PC-3 (cell line): Measurements from ENCODE around the gene KDM4B. TPM values are rescaled to one million over a fixed set of nuclear protein-coding genes. Genes with fewer than 3 reads are reported as not detected.

Experiments used
- ATAC-seq: fragments of 200-7000 bp; cut with Tn5 transposase; 2 replicates; pipeline ENCODE4 v1.9.1; 2020; ENCODE audit warnings: mild to moderate bottlenecking, moderate library complexity
- BruUV-seq: library from RNA; stranded (reverse); fragments of 400-500 nt; replicated peaks from 2 replicates; lab custom pipeline; 2021; lab: Mats Ljungman, UMichigan
- CTCF ChIA-PET: fragments of 300-600 bp; sonication (Branson Sonifier 250); formaldehyde crosslinking; loops from one replicate; lab custom pipeline; 2022; ENCODE audit warnings: antibody characterized with exemption; lab: Charles Lee
- POLR2A ChIA-PET: fragments of 300-600 bp; sonication (Branson Sonifier 250); formaldehyde crosslinking; loops from one replicate; lab custom pipeline; 2022; ENCODE audit warnings: antibody characterized with exemption; ENCODE audit not compliant: unreplicated experiment; lab: Charles Lee
- DNase-seq: peaks from one replicate; pipeline ENCODE4 v3.0.0-alpha.2; 2015
- H2AFZ ChIP-seq: fragments of 300-600 bp; sonication (generic); 2 replicates; pipeline ENCODE4 v1.6.0; 2016; ENCODE audit warnings: antibody characterized with exemption, low read length
- H3F3A ChIP-seq: fragments of 300-600 bp; sonication (generic); one replicate; pipeline ENCODE4 v1.6.0; 2017; ENCODE audit warnings: antibody characterized with exemption, low read length, control low read depth, mild to moderate bottlenecking; ENCODE audit not compliant: unreplicated experiment
- H3K27ac ChIP-seq: fragments of 300-600 bp; sonication (generic); 2 replicates; pipeline ENCODE4 v1.5.1; 2016; ENCODE audit warnings: mild to moderate bottlenecking, low read length
- H3K27me3 ChIP-seq: fragments of 300-600 bp; sonication (generic); 2 replicates; pipeline ENCODE4 v1.6.1; 2016; ENCODE audit warnings: low read length, mixed read lengths
- H3K36me3 ChIP-seq: fragments of 300-600 bp; sonication (generic); 2 replicates; pipeline ENCODE4 v1.6.1; 2016; ENCODE audit warnings: low read depth, mixed run types, low read length, mixed read lengths
- H3K4me1 ChIP-seq: fragments of 300-600 bp; sonication (generic); 2 replicates; pipeline ENCODE4 v1.5.1; 2016; ENCODE audit warnings: low read length; ENCODE audit not compliant: insufficient read depth
- H3K4me2 ChIP-seq: fragments of 300-600 bp; sonication (generic); 2 replicates; pipeline ENCODE4 v1.6.0; 2016; ENCODE audit warnings: low read length
- H3K4me3 ChIP-seq: fragments of 300-600 bp; sonication (generic); 2 replicates; pipeline ENCODE4 v1.5.1; 2016; ENCODE audit warnings: mild to moderate bottlenecking, low read length, mixed read lengths
- H3K79me2 ChIP-seq: fragments of 300-600 bp; sonication (generic); 2 replicates; pipeline ENCODE4 v1.6.1; 2017; ENCODE audit warnings: low read length, mixed read lengths
- H3K9ac ChIP-seq: fragments of 300-600 bp; sonication (generic); 2 replicates; pipeline ENCODE4 v1.6.0; 2016; ENCODE audit warnings: mild to moderate bottlenecking, low read length
- H3K9me2 ChIP-seq: fragments of 300-600 bp; sonication (generic); replicated peaks from 2 replicates; pipeline ENCODE4 v1.6.1; 2016; ENCODE audit warnings: mixed run types, low read length, mixed read lengths
- H3K9me3 ChIP-seq: fragments of 300-600 bp; sonication (generic); 2 replicates; pipeline ENCODE4 v1.6.1; 2016; ENCODE audit warnings: low read length, mixed read lengths
- H4K20me1 ChIP-seq: fragments of 300-600 bp; sonication (generic); 2 replicates; pipeline ENCODE4 v1.6.1; 2016; ENCODE audit warnings: low read length, mixed read lengths
- CTCF ChIP-seq: fragments of 300-600 bp; sonication (generic); conservative IDR thresholded peaks from 2 replicates; pipeline ENCODE4 v1.5.1; 2017; ENCODE audit warnings: antibody characterized with exemption, low read depth, mild to moderate bottlenecking, low read length
- EZH2 ChIP-seq: fragments of 300-600 bp; sonication (generic); IDR thresholded peaks from one replicate; pipeline ENCODE4 v1.6.1; 2017; ENCODE audit warnings: antibody characterized with exemption, mild to moderate bottlenecking, low read length; ENCODE audit not compliant: unreplicated experiment
- EZH2phosphoT487 ChIP-seq: fragments of 300-600 bp; sonication (generic); IDR thresholded peaks from 2 replicates; pipeline ENCODE4 v1.6.1; 2018; ENCODE audit warnings: mild to moderate bottlenecking, antibody characterized with exemption, low read length, borderline replicate concordance
- intact Hi-C: fragments of 100-400 bp; cut with micrococcal nuclease; formaldehyde crosslinking; loops from 2 replicates; pipeline ENCODE4 v1.9.0; 2023
- total RNA-seq: library from RNA; depleted of rRNA; stranded (reverse); fragments of >200 nt; gene quantifications from 2 replicates; pipeline ENCODE4 v1.2.3, GENCODE V29; 2014

The KDM4B gene
- total RNA-seq, 1 experiment from 2014 or later = 19.8 TPM

GRCh38 chr19:5147074-5147977 lies 178.4 kb downstream of the KDM4B start:
- no peak overlapping the region for H3K9ac ChIP-seq
- intact Hi-C loops = no loop called here

DNA sequence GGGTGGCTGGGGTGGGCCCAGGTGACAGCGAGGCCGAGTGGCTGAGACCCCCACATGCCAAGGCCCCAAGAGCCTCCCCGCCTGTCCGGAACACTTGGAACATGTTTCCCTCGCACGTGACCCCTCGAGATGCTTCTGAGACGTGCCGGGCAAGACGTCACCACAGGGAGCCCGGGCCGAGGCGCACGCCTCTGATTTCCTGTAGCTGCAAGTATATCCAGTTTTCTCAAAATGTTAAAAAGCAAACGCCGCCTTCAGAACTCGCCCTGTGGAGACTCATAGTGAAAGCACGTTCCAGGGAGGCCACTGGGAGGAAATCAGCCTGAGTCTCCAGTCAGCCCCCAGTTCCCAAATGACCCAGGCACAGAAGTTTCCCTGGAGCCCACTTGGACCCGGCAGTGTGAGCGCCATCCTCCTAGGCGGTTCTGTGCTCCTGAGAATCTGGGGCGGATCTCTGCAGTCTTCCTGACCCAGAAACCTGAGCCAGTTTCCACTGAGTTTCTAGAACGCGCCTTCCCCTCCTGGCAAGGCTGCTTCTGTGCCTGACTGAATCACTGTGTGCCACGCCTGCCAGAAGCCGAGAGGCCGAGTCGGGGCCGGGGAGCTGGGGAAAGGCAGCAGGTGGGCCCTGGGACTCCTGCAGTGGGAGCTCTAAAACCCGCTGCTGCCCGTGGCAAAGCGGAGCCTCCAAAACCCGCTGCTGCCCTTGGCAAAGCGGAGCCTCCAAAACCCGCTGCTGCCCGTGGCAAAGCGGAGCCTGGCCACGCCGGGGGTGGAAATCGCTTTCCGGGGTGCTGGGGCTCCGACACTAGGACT lies 179.3 kb downstream of the KDM4B start:
- ATAC-seq = no peak

More at GRCh38 chr19:5147074-5147977, 178.4 kb downstream of the KDM4B start:
- ATAC-seq (no peak), DNase-seq (no peak)
- Histone ChIP-seq H3K9me2 (no peaks in the 10 kb centered on the region), H3K27ac (no peak overlapping the region), H3K79me2 (no peaks in the 10 kb centered on the region), H3K4me2 (no peak overlapping the region), H3K4me1 (no peaks in the 10 kb centered on the region), H3K4me3 (no peak overlapping the region), H3F3A (no peaks in the 10 kb centered on the region), H3K36me3 (0 out of 2 replicates have a peak, but pooled peaks cover 3% of the 10 kb centered on the region), H4K20me1 (no peaks in the 10 kb centered on the region), H3K27me3 (no peaks in the 10 kb centered on the region), H2AFZ (no peak overlapping the region), H3K9me3 (no peaks in the 10 kb centered on the region)
- ChIA-PET CTCF (no interaction called here), POLR2A (no interaction called here)
- no TSS peak for BruUV-seq
- no peak for TF ChIP-seq EZH2phosphoT487
- TF ChIP-seq CTCF = no peak
- no peak for TF ChIP-seq EZH2

More for the DNA sequence above, 179.3 kb downstream of the KDM4B start:
- H3K27ac ChIP-seq = no peak overlapping the region
- no peaks in the 10 kb centered on the region for H3K9me2 ChIP-seq
- no peak overlapping the region for H3K4me2 ChIP-seq
- CTCF ChIA-PET = no interaction called here
- no peak overlapping the region for H2AFZ ChIP-seq
- H3K9ac ChIP-seq = no peak overlapping the region
- no peaks in the 10 kb centered on the region for H4K20me1 ChIP-seq
- no TSS peak for BruUV-seq
- no peaks in the 10 kb centered on the region for H3F3A ChIP-seq
- POLR2A ChIA-PET = no interaction called here
- no peaks in the 10 kb centered on the region for H3K27me3 ChIP-seq
- intact Hi-C loops = no loop called here
- TF ChIP-seq EZH2 = no peak
- TF ChIP-seq EZH2phosphoT487 = no peak
- no peak for TF ChIP-seq CTCF
- H3K4me1 ChIP-seq = no peaks in the 10 kb centered on the region
- no peaks in the 10 kb centered on the region for H3K79me2 ChIP-seq
- no peak for DNase-seq
- H3K9me3 ChIP-seq = no peaks in the 10 kb centered on the region
- no peak overlapping the region for H3K4me3 ChIP-seq
- no peaks in the 10 kb centered on the region for H3K36me3 ChIP-seq
